ENCODE results near the gene FOXN3. TPM values are rescaled to one million over a fixed set of nuclear protein-coding genes. Genes with fewer than 3 reads are reported as not detected.

Gene FOXN3
- total and polyA plus RNA-seq, 2 experiments from 2014 or later: 98.9 to 167 TPM

DNA sequence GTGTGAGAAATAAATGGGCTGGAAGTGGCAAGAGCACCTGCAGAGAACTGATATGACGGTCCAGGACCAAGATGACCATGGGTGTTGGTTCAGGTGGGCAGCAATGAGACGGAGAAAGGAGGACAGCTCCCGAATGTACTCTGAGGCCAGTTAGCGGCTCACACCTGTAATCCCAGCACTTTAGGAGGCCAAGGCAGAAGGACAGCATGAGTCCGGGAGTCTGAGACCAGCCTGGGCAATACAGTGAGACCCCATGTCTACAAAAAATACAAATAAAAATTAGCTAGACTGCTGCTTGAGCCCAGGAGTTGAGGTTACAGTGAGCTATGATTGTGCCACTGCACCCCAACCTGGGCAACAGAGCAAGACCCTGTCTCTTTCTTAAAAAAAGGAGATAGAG is 60.1 kb downstream of the FOXN3 start:
- peaks cover 18% of the 10 kb centered on the region for H4K20me1 ChIP-seq (replicated peaks; ENCODE audit: insufficient read depth)
- no peak for TF ChIP-seq REST (IDR thresholded peaks at IDR 0.05; ENCODE audit: unreplicated experiment)
- TF ChIP-seq EZH2 (IDR thresholded peaks at IDR 0.05; ENCODE audit: low read depth, unreplicated experiment): no peak
- no peak for TF ChIP-seq POLR2AphosphoS5 (IDR thresholded peaks at IDR 0.05; ENCODE audit: low read depth)
- no peak for TF ChIP-seq ZNF462 (CRISPR knock-in tag; IDR thresholded peaks at IDR 0.05)
- TF ChIP-seq NANOG (IDR thresholded peaks at IDR 0.05; ENCODE audit: borderline replicate concordance): no peak
- TF ChIP-seq, protein P1, sequence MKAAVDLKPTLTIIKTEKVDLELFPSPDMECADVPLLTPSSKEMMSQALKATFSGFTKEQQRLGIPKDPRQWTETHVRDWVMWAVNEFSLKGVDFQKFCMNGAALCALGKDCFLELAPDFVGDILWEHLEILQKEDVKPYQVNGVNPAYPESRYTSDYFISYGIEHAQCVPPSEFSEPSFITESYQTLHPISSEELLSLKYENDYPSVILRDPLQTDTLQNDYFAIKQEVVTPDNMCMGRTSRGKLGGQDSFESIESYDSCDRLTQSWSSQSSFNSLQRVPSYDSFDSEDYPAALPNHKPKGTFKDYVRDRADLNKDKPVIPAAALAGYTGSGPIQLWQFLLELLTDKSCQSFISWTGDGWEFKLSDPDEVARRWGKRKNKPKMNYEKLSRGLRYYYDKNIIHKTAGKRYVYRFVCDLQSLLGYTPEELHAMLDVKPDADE (IDR thresholded peaks at IDR 0.05): no peak
- TF ChIP-seq STAT1 (IDR thresholded peaks at IDR 0.05; ENCODE audit: unreplicated experiment): no peak
- no peak for TF ChIP-seq CREB1 (CRISPR knock-in tag; IDR thresholded peaks at IDR 0.05; ENCODE audit: low read depth)
- TF ChIP-seq, protein P2, sequence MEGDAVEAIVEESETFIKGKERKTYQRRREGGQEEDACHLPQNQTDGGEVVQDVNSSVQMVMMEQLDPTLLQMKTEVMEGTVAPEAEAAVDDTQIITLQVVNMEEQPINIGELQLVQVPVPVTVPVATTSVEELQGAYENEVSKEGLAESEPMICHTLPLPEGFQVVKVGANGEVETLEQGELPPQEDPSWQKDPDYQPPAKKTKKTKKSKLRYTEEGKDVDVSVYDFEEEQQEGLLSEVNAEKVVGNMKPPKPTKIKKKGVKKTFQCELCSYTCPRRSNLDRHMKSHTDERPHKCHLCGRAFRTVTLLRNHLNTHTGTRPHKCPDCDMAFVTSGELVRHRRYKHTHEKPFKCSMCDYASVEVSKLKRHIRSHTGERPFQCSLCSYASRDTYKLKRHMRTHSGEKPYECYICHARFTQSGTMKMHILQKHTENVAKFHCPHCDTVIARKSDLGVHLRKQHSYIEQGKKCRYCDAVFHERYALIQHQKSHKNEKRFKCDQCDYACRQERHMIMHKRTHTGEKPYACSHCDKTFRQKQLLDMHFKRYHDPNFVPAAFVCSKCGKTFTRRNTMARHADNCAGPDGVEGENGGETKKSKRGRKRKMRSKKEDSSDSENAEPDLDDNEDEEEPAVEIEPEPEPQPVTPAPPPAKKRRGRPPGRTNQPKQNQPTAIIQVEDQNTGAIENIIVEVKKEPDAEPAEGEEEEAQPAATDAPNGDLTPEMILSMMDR (conservative IDR thresholded peaks at IDR 0.05; ENCODE audit: low read depth in 2 of 2): no peak
- TF ChIP-seq ZNF331 (CRISPR knock-in tag; IDR thresholded peaks at IDR 0.05; ENCODE audit: low read depth): no peak
- no peak for TF ChIP-seq ZNF114 (CRISPR knock-in tag; IDR thresholded peaks at IDR 0.05)
- no peak for TF ChIP-seq JUNB (IDR thresholded peaks at IDR 0.05; ENCODE audit: unreplicated experiment)
- TF ChIP-seq EZH2phosphoT487 (IDR thresholded peaks at IDR 0.05; ENCODE audit: unreplicated experiment): no peak
- Mint-ChIP-seq H3K27ac (no peak overlapping the region), H3K4me3 (no peak overlapping the region), H3K36me3 (ENCODE audit: low read depth) (peaks cover 45% of the 10 kb centered on the region), H3K4me1 (peaks cover 42% of the 10 kb centered on the region), H3K27me3 (ENCODE audit: insufficient read depth, low read depth, poor library complexity) (peaks cover 16% of the 10 kb centered on the region), H3K9me3 (peaks cover 3% of the 10 kb centered on the region; the same call in 1 of the 3 replicates)
- H3K4me1 ChIP-seq (ENCODE audit: insufficient read depth): peaks cover 33% of the 10 kb centered on the region
- H3K36me3 ChIP-seq (ENCODE audit: insufficient read depth): no peaks in the 10 kb centered on the region
- H3K27me3 ChIP-seq (ENCODE audit: insufficient read depth): no peaks in the 10 kb centered on the region
- no peak overlapping the region for H3K4me2 ChIP-seq
- ATAC-seq (no peak), DNase-seq (ENCODE audit: low spot score) (no peak)
- H2AFZ ChIP-seq: no peak overlapping the region
- no peak overlapping the region for H3K4me3 ChIP-seq
- peak overlapping the region; percentile 50; the same call in 1 of the 2 replicates for H3K27ac ChIP-seq (ENCODE audit: low read depth)
- H3K9me2 ChIP-seq (ENCODE audit: insufficient read depth): no peaks in the 10 kb centered on the region
- H3F3A ChIP-seq (replicated peaks; ENCODE audit: low read depth): peaks cover 17% of the 10 kb centered on the region
- H3K79me2 ChIP-seq (replicated peaks; ENCODE audit: insufficient read depth): peaks cover 74% of the 10 kb centered on the region

Measured in GM23338 (cell line).